GM18861 (cell line): ENCODE results near the gene DHX34.
"Not testable (repeated sequence)": the region's sequence is repeated elsewhere in the genome, so short reads cannot be mapped to it uniquely, and the experiment has no call there.

ENCODE experiments used
- ATAC-seq: cut with Tn5 transposase; IDR thresholded peaks from one replicate; pipeline ENCODE4 v1.9.1; 2021; ENCODE audit not compliant: unreplicated experiment

Gene DHX34, protein sequence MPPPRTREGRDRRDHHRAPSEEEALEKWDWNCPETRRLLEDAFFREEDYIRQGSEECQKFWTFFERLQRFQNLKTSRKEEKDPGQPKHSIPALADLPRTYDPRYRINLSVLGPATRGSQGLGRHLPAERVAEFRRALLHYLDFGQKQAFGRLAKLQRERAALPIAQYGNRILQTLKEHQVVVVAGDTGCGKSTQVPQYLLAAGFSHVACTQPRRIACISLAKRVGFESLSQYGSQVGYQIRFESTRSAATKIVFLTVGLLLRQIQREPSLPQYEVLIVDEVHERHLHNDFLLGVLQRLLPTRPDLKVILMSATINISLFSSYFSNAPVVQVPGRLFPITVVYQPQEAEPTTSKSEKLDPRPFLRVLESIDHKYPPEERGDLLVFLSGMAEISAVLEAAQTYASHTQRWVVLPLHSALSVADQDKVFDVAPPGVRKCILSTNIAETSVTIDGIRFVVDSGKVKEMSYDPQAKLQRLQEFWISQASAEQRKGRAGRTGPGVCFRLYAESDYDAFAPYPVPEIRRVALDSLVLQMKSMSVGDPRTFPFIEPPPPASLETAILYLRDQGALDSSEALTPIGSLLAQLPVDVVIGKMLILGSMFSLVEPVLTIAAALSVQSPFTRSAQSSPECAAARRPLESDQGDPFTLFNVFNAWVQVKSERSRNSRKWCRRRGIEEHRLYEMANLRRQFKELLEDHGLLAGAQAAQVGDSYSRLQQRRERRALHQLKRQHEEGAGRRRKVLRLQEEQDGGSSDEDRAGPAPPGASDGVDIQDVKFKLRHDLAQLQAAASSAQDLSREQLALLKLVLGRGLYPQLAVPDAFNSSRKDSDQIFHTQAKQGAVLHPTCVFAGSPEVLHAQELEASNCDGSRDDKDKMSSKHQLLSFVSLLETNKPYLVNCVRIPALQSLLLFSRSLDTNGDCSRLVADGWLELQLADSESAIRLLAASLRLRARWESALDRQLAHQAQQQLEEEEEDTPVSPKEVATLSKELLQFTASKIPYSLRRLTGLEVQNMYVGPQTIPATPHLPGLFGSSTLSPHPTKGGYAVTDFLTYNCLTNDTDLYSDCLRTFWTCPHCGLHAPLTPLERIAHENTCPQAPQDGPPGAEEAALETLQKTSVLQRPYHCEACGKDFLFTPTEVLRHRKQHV

DNA sequence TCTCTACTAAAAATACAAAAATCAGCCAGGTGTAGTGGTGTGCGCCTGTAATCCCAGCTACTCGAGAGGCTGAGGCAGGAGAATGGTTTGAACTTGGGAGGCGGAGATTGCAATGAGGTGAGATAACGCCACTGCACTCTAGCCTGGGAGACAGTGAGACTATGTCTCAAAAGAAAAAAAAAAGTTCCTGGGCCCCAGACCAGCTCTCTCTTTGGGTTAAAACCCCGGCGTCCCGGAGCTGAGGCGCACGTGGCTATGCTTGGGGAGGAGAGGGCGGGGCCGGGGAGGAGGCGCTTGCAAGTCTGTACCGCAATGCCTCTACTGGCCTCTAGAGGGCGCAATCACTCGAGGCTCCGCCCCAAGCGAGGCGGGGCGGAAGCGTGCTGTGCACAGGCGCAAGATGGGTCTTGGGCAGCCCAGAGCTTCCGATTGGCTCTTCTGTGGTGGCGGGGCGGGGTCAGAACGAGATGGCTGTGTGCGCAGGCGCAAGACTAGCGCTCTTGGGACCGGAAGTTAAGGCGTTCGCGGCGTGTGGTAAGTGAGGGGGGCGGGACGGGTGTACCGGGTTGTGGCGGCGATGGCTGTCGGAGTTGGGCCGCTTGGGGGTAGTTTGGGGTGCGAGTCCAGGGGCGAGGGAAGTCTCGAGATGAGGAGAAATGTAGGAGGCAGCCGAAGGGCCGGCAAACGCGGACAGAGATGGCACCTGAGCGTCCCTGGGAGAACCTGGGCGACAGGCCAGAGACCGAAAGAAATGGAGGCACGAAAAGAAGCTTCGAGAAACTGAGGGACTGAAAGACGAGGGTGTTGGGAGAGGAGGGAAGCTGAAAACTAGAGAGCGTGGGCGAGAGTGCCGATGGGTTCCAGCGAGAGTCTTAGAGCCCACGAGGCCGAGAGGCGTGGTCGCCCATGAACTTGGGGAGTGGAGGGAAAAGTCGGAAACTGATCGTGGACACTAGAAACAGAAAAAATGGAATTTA lies at the start of gene DHX34:
TSS of gene DHX34 (plus strand) at position 497 of the 977 bp plus-strand sequence. CDS start 3,716 bp downstream, outside the sequence.
- ATAC-seq = peak; percentile 80

DNA sequence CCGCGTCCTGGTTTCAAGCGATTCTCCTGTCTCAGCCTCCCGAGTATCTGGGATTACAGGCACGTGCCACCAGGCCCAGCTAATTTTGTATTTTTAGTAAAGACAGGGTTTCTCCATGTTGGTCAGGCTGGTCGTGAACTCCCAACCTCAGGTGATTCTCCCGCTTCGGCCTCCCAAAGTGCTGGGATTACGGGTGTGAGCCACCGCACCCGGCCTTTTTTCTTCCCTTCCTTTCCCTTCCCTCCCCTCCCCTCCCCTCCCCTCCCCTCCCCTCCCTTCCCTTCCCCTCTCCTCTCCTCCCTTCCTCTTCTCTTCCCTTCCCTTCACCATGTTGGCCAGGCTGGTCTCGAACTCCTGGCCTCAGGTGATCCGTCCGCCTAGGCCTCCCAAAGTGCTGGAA lies 48.2 kb upstream of the DHX34 start:
- not testable (repeated sequence) for ATAC-seq

DNA sequence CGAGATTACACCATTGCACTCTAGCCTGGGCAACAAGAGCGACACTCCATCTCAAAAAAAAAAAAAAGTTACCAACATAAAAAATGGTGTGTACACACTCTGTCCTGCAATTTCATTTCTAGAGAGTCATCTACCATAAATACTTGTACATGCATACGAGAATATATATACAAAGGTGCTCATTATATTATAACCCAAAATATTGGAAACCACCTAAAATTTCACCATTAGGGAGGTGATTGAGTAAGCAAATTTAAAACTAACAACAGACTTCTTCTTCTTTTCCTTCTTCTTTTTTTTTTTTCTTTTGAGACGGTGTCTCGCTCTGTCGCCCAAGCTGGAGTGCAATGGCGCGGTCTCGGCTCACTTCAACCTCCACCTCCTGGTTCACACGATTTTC lies 46.9 kb upstream of the DHX34 start:
- no peak for ATAC-seq

DNA sequence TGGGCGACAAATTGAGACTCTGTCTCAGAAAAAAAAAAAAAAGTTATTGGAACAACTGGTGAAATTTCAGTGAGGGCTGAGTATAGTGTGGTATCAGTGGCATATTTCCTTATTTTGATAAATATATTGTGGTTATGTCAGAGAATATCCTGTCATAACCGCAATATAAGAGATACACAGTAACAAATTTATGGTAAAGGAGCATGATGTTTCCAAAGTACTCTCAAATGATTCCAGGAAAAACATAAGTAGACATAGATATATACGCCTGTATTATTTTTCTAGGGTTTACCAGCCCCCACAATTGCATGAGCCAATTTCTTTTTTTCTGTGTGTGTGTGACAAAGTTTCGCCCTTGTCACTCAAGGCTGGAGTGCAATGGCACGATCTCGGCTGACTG lies 45.1 kb upstream of the DHX34 start:
- ATAC-seq = no peak

DNA sequence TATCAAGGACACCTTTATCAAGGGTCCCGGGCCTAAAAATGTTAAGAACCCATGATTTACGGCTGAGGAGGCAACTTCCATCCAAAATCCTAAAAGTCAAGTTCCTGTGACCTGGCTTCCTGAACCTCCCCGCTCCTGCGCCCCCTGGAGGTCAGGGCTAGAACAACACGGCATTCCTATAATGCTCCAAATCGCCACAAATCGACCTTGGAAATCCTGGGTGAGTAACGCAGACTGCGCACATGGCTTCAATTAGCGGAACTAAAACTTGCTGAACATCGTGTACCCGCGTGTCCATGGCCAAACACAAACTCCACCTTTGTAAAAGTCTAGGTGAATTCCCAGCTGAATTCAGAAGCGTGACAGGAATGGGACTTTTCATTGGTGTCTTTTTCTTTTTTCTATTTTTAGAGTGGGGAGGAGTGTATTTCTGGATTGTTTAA lies 43.8 kb upstream of the DHX34 start:
- no peak for ATAC-seq

DNA sequence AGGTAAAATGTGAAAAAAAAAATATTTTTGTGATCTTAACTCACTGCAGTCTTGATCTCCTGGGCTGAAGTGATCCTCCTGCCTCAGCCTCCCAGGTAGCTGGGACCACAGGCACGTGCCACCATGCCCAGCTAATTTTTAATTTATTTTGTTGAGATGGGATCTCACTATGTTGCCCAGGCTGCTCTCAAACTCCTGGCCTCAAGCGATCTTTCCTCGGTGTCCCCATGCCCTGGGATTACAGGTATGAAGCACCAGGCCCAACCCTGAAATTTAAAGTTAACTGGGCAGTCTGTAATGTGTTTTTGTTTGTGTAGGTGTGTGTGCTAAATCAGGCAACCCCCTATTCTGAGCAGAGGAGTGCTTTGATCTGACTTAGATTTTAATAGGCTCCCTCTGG lies 42.8 kb upstream of the DHX34 start:
- no peak for ATAC-seq

DNA sequence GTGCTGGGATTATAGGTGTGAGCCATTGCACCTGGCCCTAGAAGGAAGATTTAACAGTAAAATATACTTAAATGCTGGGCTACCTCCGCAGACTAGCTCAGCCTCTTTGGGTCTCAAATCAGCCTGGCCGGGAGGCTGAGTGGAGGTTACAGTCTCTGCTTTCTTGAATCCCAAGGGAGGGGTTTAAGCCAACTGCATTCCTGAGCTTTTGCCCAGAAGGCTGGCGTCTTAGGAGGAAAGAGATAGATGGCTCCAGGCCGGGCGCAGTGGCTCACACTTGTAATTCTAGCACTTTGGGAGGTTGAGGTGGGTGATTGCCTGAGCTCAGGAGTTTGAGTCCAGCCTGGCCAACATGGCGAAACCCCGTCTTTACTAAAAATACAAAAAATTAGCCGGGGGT lies 40.1 kb upstream of the DHX34 start:
- no peak for ATAC-seq

DNA sequence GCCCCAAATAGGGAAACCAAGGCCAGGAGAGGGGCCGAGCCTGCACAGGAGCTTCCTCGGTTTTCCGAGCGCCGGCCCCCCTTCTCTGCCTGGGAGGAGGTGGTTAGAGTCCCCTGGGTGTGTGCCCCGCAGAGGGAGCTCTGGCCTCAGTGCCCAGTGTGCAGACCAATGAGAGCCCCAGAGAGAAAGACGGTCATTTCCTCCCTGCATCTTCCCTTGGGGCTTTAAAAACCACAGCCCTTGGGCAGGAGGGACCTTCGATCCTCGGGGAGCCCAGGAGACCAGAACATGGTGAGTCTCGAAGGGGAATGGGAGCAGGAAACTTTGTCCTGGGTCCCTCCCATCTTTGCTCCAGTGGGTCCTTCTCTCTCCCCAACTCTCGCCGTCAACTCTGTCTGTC lies 39.5 kb upstream of the DHX34 start, which contains the start of gene C5AR1:
TSS of gene C5AR1 (plus strand) at position 254 of the 400 bp plus-strand sequence. CDS start at position 289, 35 bp downstream.
- no peak for ATAC-seq

DNA sequence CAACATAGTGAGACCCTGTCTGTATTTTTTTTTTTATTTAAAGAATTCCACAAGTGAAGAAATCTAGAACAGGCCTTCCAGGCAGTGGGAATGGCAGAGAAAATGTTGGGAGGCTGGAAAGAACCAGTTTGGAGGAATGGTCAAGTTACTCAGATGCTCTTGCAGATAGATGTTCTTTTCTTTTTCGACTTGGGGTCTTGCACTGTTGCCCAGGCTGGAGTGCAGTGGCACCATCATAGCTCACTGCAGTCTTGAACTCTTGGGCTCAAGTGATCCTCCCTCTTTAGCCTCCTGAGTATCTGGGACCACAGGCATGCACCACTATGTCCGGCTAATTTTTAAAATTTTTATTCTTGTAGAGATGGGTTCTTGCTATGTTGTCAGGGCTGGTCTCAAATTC lies 38.8 kb upstream of the DHX34 start:
- ATAC-seq = no peak

DNA sequence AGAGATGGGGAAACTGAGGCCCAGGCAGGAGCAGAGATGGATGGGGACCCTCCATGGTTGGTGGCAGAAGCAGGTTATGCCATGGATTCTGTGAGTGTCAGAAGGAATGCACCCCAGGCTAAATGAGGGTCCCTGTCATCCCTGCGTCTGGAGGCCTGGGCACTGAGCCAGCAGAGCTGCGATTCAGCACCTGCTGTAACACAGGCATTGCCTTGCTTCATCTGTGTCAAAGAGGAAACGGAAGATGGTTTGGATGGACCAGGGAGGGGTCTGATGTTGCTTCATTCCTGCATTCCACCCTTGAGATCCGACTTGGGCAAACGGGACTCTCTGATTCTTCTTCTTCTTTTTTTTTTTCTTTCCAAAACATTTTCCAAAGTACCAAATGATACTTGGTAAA lies 38.3 kb upstream of the DHX34 start:
- no peak for ATAC-seq

DNA sequence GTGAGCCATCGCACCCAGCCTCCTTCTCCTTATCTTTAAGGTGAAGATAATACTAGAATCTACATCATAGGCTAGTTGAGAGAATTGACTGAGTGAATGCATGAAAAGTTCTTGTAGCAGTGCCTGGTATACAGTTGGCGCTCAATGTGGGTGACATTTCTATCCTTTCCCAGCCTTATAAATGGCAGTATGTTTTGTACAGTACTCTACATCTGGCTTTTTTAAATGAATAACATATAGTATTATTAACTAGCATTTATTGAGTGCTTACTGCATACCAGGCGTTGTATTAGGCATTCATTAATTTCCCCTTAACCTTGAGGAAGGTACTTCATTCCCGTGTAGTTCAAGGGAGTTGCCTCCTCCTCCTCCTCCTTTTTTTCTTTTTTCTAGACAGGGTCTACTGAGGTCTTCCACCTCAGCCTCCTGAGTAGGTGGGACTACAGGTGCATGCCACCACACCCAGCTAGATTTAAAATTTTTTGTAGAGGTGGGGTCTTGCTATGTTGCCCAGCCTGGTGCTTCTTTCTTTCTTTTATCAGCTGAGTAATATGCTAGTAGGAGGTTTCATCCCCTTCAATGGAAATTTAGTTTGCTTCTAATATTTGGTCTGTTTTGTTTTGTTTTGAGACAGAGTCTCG lies 36.6 kb upstream of the DHX34 start:
- no peak for ATAC-seq

DNA sequence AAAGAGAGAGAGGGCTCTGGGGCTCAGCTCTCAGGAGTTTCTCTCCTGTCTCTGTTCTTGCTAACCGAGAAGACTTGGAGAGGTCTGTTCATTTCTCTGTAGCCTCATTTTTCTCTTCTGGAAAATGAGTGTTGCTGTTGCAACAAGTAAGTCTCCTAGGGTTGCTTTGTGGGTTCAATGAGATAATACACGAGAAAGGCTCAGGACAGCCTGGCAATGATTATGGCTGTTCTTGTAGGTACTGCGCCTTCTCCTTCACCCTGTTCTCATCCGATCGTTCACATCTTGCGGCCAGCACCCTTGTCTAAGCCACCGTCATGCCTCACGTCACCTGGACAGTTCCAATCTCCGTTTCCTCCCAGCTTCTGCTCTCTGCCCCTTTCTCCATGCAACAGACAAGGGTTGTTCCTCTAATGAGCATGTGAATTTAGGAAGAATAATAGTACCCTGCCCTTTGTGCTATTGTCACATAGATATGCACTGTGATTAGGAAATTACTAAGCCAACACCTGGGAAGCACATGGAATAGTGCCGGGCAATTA lies 35.3 kb upstream of the DHX34 start:
- no peak for ATAC-seq

DNA sequence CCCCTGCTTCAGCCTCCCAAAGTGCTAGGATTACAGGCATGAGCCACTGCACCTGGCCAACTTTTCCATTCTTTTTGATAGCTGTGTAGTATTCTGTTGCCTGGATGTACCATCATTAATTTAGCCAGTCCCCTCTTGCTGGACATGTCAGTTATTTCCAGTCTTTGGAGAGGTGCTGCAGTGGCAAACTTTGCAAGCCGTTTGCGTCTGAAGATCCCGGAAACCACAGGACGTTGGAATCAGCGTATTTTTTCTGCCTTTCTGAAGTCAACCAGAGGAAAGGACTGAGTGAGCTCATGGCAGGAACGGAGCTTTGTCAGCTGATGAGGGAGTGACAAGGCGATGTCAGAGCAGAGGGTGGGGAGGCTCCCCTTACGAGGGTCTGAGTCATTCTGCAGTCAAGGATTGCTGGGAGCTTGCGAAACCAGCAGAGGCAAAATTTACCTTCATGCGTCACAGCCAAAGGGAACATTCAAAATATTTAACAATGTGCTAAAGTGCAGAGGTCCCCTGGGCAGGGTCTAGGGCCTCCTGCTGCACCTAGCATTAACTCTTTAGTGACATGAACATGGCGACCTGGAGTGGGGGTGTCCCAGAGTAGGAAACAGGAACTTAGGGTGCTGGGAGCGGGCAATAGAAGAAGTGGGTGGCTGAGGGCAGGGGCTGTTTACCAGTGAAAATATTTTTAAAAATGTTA lies 33.8 kb upstream of the DHX34 start:
- no peak for ATAC-seq

DNA sequence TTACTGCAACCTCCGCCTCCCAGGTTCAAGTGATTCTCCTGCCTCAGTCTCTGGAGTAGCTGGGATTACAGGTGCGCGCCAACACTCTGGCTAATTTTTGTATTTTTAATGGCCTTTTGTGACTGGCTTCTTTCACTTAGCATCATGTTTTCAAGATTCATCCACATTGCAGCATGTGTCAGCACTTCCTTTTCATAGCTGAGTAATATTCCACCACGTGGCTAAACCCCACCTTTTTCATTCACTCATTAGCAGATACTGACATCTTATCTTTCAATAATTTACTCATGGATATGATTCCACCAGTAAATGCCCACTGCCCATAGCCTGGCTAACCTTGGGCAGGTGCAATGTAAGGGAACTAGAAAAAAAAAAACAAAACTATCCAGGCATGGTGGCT lies 32.6 kb upstream of the DHX34 start:
- ATAC-seq = no peak

DNA sequence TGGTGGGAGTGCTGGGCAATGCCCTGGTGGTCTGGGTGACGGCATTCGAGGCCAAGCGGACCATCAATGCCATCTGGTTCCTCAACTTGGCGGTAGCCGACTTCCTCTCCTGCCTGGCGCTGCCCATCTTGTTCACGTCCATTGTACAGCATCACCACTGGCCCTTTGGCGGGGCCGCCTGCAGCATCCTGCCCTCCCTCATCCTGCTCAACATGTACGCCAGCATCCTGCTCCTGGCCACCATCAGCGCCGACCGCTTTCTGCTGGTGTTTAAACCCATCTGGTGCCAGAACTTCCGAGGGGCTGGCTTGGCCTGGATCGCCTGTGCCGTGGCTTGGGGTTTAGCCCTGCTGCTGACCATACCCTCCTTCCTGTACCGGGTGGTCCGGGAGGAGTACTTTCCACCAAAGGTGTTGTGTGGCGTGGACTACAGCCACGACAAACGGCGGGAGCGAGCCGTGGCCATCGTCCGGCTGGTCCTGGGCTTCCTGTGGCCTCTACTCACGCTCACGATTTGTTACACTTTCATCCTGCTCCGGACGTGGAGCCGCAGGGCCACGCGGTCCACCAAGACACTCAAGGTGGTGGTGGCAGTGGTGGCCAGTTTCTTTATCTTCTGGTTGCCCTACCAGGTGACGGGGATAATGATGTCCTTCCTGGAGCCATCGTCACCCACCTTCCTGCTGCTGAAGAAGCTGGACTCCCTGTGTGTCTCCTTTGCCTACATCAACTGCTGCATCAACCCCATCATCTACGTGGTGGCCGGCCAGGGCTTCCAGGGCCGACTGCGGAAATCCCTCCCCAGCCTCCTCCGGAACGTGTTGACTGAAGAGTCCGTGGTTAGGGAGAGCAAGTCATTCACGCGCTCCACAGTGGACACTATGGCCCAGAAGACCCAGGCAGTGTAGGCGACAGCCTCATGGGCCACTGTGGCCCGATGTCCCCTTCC lies 28.9 kb upstream of the DHX34 start:
- no peak for ATAC-seq

DNA sequence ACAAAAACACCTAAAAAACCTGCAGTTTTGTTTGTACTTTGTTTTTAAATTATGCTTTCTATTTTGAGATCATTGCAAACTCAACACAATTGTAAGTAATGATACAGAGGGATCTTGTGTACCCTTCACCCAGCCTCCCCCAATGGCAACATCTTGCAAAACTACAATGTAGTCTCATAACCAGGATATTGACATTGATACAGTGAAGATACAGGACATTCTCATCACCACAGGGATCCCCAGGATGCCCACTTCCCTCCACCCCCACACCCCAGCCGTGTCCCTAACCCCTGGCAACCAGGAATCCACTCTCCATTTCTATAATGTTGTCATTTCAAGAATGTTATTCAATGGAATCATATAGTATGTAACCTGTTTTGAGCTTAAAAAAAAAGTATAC lies 27.5 kb upstream of the DHX34 start:
- ATAC-seq = no peak

DNA sequence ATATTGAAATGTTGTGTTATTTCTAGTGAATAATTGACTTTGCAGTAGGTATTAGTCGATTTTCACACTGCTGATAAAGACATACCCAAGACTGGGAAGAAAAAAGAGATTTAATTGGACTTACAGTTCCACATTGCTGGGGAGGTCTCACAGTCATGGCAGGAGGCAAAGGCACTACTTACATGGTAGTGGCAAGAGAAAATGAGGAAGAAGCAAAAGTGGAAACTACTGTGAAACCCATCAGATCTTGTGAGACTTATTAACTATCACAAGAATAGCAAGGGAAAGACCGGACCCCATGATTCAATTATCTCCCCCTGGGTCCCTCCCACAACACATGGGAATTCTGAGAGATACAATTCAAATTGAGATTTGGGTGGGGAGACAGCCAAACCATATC lies 27.1 kb upstream of the DHX34 start:
- no peak for ATAC-seq

DNA sequence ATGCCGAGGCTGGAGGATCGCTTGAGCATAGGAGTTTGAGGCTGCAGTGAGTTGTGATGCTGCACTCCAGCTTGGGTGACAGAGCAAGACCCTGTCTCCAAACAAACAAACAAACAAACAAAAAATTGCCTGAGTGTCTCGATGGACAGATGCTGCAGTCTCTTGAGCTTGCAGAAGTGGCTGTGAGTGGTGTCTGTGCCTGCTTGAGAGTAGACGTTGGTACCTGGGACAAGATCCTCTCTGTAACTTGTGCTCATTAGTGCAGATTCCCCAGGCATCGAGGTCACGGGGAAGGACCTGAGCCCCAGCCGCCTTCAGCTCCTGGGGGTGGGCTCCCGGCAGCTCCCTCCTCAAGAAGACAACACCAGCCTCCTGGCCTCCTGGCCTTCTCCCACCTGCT lies 25.7 kb upstream of the DHX34 start:
- ATAC-seq = no peak
